T-helper 22 cell (primary cell): ENCODE measurements around the gene RBFA.

Experiments
- DNase-seq: peaks from one replicate; pipeline ENCODE4 v3.0.0-alpha.2; 2020; ENCODE audit warnings: low read depth

The RBFA gene

DNA sequence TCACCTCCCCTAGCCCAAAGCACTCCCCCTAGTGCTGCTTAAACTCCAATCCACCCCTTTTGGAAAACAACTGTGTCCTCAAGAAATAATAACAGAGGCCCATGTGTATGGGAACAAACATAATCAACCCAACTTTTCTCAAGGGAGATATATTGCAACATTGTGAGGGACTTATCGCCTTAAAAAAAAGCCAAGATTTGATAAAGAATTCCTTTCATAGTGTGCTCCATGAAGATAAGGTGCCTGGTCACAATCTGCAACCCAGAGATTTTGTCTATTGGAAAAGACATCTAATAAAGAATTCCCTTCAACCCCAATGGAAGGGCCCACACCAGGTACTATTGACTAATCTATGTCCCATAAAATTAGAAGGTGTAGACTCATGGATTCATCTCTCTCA, 4.5 kb upstream of the RBFA start:
- no peak for DNase-seq

DNA sequence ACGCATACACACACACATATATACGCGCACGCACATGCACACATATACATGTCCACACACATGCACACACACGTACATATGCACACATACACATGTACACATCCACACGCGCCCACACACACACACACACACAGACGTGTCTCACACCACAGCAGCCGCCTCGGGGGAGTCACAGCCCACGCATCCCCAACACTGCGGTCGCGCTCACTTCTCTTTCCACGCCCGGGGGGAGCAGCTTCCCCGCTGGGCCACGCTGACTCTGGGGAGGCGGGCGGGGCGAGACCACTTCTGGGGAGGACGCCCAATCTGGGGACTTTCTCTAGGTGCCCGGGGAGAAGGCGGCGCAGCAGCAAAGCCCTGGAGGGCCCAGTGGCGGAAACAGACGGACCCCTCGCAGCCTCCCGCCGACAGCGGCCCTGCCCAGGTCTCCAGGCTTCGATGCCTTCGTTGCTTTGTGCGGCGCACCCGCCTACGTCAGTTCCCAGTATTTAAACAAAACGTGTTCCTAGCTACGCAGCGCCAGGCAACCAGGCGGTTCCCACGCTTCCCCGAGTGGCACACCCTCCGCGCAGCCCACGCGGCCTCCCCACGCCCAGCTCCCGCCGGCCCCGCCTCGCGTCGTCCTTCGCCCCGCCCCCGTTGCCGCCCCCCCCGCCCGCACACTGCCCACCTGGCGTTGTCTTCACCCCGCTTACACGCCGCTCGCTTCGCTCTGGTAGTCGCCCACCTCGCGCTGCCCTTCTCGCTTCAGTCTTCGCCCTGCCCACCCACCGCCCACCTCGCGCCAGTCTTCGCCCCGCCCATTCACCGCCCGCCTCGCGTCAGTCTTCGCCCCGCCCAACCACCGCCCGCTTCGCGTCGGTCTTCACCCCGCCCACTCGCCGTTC, 810 bp upstream of the RBFA start:
- DNase-seq = no peak

DNA sequence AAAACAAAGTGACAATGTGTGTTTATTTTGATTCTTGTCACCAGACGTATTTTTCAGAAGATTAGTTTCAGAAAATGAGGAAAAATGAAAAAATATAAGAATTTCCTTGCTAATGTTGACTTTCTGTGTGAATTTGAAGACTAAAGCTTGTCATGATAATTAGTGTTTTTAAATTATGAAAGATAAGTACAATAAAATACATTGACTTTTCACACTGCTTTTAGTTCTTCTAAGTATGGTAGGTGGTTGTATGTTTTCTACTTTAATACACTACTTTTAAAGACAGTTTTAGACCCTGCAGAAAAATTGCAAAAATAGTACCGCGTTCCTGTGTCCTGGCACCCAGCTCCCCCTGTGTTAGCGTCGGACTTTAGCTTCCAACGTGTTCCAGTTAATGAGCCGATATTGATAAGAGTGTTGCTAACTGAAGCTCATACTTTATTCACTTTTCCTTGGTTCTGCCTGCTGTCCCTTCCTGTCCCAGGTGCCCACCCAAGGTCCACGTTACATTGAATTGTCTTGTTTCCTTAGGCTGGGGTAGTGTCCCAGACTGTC, 695 bp downstream of the RBFA start:
- no peak for DNase-seq

DNA sequence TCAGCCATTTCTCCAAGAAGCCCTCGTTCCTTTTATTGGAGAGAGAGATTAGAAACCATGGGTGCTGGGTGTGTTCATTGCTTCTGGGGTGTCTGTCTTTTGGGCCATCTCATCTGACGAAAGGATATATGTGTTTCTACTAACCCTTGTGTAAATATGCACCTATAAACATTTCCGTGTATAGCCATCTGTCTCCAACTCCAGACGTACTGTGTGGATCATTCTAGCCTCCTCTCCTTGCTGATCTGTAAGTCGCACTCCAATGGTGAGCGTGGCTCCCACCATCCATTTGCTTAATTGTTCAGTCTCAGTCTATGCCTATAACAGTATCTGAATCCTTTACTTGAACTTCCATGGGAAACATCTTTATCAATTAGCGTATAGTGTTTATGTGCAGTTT, 1.8 kb downstream of the RBFA start:
- no peak for DNase-seq

DNA sequence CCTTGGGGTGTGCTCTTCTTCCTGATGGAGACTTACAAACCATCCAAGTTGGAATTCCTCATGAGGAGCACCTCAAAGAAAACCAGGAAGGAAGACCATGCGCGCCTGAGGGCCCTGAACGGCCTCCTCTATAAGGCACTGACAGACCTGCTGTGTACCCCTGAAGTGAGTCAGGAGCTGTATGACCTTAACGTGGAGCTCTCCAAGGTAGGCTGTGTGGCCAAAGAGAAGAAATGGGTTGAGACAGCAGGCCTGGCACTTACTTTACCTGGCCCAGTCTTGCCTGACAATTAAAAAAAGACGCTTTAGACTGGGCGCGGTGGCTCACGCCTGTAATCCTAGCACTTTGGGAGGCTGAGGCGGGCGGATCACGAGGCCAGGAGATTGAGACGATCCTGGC, 3.1 kb downstream of the RBFA start:
- no peak for DNase-seq

DNA sequence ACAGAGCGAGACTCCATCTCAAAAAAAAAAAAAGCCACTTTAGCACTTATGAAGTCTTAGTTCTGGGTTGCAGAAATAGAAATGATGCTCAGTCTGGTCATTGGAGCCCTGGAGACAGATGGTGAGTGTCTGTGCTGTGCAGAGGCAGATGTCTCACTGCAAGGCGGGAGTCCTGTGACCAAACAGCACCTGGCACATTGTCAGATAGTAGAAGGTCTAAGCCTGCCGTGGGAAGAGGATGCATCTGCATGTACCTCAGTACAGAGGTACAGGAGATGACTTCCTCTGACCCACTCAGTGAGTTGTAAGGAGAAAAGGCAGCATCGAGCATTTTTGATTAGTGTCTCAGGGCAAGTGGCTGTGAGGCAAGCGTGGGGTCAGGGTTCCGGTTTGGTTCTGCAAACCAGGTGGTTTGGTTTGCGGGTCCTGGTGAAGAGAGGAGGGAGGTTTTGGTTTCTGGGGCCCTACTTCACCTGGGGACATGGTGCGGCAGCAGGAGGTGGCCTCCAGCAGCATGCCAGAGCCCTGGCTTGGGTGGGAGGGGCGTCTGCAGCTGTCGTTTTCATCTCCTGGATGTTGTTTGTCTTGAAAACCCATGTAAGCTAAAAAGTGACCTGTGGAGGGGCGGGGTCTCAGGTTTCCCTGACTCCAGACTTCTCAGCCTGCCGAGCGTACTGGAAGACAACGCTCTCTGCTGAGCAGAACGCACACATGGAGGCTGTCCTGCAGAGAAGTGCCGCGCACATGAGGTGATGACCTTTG, 3.8 kb downstream of the RBFA start:
- DNase-seq = no peak

DNA sequence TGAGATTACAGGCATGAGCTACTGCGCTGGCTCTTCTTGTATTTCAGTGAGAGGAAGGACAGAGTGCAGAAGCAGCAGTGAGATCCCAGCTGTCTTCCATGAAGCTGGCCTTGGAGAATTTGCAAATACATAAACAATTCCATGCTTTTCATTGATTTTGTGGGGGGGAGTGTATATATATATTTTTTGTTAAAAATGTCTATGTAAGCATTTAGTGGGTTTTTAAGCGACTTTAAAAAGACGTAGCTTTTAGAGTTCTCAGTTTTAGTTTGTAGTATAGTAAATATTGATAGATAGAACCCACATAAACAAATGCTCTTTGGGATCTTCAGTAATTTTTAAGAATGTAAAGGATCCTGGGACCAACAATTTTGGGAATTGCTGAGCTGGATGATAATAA, 6.3 kb downstream of the RBFA start:
- no peak for DNase-seq

DNA sequence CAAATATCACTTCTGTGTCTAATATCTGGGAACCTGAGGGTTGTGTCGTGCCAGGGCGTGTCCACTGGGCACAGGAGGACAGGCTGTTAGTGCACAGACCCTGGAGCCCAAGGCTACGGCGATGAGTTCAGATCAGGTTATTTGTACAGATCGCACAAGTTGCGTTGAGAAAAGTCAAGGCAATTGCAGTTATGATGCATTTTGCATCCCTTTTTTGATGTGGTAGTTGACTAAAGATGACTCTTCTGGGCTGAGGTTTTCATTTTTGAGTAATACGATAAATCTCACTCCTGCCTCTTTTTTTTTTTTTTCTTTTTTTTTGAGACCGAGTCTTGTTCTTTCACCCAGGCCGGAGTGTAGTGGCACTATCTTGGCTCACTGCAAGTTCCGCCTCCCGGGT, 7.2 kb downstream of the RBFA start:
- DNase-seq = no peak

DNA sequence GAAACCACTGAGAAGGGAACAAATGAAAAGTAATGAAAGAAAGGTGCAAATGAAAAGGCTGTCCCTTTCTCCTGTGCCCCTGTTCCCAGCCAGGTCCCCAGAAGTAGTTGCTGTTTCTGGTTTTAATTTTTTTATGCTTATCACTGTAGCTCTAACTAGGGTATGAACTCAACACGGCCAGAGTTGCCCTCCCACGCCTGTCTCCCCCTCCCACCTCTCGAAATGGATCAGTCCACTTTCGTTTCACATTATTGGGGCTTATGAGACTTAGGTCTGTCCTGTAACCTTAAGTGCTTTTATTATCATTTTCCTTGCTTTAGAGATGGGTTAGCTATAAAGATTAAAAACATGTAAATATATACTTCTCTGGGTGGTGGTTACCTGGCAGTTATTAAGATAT, 8.6 kb downstream of the RBFA start:
- DNase-seq = no peak

DNA sequence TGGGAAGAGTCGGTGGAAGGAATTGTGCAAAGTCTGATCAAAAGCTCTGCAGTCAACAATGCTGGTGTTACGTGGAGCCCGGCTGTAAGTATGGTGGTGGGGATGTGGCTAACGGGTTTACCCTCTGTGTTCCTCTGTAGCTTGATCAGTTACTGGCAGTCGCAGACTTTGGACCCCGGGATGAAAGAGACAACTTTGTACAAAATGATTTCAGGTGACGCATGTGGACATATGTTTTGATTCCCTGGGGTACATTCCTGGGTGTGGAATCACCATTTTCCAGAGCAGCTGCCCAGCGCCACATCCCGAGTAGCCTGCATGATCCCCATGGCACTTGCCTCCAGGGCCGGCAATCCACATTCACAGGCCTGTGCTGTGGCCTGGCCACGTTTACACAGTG, 9.8 kb downstream of the RBFA start:
- DNase-seq = no peak

DNA sequence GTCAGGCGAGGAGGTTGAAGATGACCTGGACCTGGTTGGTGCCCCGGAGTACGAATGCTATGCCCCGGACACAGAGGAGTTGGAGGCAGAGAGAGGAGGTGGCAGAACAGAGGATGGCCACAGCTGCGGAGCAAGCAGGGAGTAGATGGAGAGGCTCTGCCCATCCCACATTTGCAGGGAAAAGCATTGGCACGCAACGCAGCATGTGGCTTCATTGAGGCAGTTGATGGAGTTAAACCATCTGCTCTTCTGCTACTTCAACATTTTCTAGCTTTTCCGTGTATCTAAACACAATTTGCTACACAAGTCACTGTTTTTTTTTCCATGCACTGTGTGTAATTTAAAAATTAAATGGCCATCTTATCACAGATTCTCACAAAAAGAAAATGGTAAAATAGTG, 11.8 kb downstream of the RBFA start:
- no peak for DNase-seq

DNA sequence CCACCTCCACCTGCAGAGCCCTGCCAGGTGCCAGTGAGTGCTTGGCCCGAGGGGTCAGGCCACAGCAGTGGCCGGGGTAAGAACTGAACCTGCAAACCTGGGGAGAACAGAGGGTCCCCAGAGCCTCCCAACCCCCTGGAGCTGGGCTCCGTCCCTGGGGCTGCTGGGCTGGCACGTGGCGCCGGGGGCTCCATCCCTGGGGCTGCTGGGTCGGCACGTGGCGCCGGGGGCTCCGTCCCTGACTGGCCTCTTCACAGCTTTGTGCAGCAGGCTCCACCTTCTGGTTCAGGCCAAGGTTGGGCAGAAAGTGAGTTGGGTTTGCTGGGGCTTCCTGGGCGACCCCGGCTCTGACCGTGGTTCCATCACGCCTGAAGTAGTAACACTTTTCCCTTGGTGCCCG, 12.2 kb downstream of the RBFA start:
- no peak for DNase-seq

DNA sequence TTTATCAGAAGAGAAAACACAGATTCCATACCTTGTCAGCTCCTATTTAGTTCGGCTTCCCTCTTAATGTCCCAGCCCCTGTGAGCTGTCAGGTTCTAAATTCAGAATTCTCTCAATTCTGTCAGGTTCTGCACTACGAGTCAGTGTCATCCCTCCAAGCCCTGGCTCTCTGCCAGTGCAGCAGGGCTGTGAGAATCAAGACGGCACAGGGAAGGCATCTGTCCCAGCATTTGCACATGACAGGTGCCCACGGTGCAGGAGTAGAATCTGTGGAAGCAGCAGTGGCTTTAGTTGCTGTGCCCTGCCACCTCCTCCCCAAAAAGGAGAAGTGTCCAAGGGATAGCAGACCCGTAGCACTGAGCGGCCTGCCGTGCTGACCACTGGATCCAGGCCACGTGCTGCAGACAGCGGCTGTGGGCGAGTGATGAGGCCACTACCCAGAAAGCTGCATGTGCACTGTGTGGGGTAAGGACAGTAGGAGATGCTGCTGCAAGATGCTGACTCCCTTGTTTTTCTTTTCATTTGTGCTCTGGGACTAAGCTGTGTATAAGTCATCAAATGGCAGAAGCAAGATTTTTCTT, 12.8 kb downstream of the RBFA start:
- no peak for DNase-seq

DNA sequence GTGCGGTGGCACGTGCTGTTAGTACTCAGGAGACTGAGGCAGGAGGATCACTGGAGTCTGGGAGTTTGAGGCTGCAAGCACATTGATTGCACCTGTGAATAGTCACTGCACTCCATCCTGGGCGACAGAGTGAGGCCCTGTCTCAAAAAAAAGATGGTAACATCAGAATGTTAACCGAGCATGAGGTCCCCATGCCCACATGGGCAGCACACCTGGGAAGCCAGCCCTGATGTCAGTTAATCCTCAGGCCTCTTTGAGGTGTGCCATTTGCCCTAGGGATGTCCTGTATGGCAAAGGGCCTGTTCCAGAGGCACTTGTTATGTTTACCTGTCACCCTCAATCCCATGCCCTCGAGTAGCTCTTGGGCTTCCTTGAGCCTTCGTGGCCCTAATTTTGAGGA, 16.6 kb downstream of the RBFA start:
- DNase-seq = no peak

DNA sequence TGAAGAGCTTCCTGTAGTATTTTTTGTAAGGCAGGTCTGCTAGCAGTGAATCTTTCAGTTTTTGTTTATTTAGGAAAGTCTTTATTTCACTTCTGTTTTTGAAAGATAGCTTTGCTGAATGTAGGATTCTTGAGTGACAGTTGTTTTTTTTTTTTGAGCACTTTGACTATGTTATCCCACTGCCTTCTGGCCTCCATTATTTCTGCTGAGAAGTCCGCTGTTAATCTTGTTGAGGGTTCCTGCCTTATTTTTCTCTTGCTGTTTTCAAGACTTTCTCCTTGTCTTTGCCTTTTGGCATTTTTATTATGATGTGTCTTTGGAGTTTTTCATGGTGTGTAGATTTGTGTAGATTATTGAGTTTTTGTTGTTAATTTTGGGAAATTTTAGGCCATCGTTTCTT, 21.9 kb downstream of the RBFA start:
- no peak for DNase-seq

DNA sequence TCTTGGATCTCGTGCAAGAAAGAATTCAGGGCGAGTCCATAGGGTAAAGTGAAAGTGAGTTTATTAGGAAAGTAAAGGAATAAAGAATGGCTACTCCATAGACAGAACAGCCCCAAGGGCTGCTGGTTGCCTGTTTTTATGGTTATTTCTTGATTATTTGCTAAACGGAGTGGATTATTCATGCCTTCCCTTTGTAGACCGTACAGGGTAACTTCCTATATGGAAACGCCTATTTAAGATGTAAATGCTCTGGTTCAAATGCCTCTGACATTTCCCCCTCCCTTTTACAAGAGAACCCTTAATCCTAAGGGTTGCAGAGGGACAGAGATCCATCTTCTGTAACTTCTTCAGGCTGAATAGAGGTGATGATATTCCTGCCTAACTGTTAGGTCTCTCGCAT, 25.7 kb downstream of the RBFA start:
- no peak for DNase-seq

DNA sequence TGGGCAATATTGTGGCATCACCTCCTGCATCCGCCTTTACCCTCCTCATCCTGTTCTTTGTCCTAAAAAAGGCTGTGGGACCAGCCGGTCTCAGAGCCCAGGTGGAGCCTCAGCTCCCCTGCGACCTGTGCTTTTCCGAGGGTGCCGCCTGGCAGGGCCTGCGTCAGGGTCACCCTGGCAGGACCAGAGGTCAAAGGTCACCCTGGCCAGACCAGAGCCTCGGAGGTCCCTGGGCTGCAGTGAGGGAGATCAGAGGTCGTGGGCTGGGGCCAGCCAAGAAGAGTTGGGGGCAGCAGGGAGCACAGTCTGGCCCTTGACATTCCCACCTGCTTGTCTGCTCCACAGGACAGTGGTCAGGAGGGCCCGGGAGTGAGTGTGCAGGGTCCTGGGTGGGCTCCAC, 31.5 kb downstream of the RBFA start:
- DNase-seq = no peak

DNA sequence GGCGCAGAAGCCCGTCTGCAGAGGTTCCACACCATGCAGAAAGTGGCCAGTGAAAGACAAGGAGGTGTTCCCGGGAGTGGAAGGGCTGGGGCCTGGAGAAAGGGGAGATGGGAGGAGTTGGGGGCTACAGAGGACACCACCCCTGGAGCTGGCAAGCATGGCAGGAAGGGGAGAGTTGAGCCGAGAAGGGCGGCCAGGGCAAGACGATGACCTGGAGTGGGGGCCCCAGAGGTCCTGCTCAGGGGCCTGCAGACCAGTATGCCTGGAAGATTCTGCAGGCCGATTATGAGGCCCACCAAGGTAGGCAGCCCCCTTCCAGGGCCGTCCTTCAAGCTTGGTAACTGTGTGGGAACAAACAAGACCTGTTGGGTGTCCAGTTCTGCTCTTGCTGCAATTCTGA, 33.1 kb downstream of the RBFA start:
- DNase-seq = no peak

DNA sequence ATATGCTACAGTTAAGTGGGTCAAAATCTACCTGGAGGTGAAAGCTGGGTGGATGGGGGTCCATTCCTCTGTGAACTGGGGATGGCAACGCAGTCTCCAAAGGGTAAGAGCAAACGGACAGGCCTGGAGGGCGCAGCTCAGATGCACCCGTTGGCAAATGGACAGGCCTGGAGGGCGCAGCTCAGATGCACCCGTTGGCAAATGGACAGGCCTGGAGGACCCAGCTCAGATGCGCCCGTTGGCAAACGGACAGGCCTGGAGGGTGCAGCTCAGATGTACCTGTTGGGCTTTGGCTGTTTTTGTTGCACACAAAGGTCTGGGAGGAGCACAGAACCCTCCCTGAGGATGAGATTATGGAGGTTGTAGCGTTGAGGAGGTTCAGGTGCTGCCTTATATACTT, 33.7 kb downstream of the RBFA start:
- no peak for DNase-seq

DNA sequence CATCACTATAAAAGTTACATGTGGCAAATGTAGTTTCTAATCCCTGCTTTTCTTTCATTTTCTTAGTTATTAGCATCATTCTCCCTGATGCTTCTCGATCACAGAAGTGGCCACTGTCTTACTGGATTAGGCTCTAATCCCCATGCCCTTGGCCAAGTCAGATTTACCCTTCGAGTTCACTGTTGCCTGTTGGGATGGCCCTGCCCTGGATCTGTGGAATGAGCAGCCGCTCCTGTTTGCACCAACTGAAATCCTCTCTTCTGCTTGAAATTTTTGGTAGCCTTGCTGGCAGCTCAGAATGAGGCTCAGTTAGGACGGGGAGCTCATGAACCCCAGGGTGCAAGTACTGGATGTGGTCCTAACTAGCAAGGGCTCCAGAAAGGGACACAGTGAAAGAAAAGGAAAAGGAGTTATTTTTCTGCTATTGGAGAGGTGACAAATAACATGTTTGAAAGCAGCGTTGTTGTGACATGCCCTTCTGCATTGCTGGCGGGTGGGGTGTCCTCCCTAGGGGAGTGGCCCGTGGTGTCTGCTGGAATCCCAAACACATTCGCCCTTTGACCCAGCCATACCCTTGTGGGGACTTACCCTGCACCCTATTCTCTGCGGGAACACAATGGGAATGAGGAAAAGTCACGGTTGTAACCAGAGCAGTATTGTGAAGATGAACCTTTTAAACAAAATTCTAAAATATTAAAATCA, 34.5 kb downstream of the RBFA start:
- no peak for DNase-seq

DNA sequence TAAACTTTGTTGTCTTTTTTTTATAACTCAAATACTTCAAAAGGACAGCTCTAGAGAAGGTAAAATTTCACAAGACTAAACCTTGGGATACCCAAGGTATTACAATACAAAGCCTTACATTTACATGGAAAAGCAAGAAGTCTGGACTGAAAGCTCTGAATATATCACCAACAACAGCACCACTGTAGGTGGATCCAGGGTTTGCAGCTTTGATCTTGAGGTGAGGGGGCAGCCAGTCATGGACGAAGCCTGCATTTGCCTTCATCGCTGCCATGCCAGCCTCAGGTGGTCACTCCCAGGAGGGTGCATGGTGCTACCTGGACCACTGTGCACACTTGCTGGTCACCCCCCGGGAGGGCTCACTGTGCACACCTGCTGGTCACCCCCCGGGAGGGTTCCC, 36.6 kb downstream of the RBFA start:
- no peak for DNase-seq

DNA sequence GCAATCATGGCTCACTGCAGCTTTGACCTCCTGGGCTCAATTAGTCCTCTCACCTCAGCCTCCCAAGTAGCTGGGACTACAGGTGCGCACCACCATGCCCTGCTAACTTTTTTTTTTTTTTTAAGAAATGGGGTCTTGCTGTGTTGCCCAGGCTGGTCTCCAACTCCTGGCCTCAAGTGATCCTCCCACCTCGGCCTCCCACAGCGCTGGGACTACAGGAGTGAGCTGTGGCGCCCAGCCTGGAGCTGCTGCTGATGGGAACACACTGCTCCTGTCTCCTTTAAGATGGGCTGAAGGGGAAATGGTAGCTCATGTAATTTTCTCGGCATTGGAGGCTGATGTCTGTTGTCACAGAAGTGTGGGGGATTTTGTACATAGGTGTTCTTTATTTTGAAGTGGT, 39.9 kb downstream of the RBFA start:
- no peak for DNase-seq
